ENCODE data around the gene HES4.

Gene HES4

GRCh38 chr1:969260-969855, 30.5 kb downstream of the HES4 start:
- H3K36me3 Mint-ChIP-seq (ENCODE audit: low read depth) = peaks cover 10% of the 10 kb centered on the region
- no peak overlapping the region for H3K4me3 Mint-ChIP-seq
- peaks cover 69% of the 10 kb centered on the region for H3K27me3 Mint-ChIP-seq
- H3K9me3 Mint-ChIP-seq = no peaks in the 10 kb centered on the region
- peaks cover 23% of the 10 kb centered on the region for H3K4me1 Mint-ChIP-seq (ENCODE audit: low read depth)
- intact Hi-C loops (cut with micrococcal nuclease) = no loop called here
- H3K27ac Mint-ChIP-seq = no peak overlapping the region

DNA sequence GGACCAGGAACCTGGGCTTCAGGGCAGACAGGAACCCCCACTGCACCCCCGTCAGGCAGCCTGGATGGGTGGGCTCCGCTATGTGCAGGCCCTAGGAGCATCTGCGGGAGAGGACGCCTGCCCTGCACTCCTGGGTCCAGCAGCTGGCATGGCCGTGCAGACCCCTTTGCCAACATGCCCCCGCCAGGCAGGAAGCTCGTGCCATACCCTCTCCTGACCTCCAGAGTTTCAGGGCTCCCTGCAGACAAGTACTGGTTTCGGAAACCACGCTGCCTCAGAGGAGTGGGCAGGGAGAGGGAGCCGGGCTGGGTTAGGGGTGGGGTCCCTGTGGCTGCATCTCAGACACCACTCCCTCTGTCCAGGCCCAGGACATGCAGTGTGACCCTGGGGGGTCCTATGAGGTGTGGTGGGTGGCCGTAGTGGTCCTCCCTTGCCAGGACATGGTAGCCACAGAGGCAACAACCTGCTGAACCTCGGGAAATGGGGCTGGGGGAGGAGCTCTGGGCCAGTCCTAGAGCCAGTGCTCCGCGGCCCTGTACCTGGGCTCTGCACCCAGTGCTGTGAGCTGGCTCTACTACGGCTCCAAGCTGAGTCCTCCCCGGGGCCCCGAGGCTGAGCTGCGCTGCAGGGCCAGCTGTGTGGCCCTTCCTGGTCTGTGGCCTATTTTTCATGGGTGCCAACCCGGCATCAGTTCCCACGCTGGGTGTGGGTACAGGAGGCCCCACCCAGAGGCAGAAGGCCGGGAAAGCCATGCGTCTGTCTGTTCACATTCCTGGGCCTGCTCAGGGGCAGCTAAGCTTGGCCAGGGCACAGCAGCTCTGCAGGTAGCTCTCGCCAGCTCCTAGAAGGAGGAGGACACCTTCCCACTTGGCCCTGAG, 32.2 kb downstream of the HES4 start:
- intact Hi-C loops (cut with micrococcal nuclease) = no loop called here
- peaks cover 23% of the 10 kb centered on the region for H3K4me1 Mint-ChIP-seq (ENCODE audit: low read depth)
- no peak overlapping the region for H3K4me3 Mint-ChIP-seq
- H3K27ac Mint-ChIP-seq = no peak overlapping the region
- peaks cover 27% of the 10 kb centered on the region for H3K36me3 Mint-ChIP-seq (ENCODE audit: low read depth)
- no peaks in the 10 kb centered on the region for H3K9me3 Mint-ChIP-seq
- H3K27me3 Mint-ChIP-seq = peaks cover 57% of the 10 kb centered on the region

DNA sequence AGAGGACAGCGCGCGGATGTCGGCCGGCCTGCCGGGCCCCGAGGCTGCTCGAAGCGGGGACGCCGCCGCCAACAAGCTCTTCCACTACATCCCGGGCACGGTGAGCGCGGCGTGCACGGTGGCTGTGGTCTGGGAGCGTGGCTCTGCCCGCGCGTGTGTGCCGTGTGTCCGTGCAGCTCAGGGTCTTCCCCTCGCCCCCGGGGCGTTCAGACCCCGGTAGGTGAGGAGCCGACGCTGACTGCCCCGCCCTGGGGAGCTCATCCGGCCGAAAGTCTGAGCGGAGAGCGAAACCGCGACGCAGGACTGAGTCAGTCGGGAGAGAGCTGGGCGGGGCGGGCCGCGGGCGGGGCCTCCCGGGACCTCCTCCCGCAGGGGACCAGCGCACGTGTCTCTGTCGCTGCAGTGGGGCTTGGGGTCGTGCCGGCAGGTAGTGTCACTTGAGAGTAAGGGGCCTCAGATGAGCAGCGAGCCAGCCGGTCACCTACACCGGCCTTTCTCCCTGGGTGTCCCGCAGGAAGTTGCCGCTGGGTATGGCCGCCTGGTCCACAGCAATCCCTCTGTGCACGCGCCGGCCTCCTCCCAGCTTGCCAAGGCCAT, 33.1 kb downstream of the HES4 start:
- Mint-ChIP-seq H3K4me1 (ENCODE audit: low read depth) (peaks cover 31% of the 10 kb centered on the region), H3K9me3 (no peaks in the 10 kb centered on the region), H3K36me3 (ENCODE audit: low read depth) (peaks cover 36% of the 10 kb centered on the region), H3K27ac (peak overlapping the region; percentile 37), H3K27me3 (peaks cover 53% of the 10 kb centered on the region), H3K4me3 (peak overlapping the region; percentile 88)
- intact Hi-C loops (cut with micrococcal nuclease) = no loop called here

DNA sequence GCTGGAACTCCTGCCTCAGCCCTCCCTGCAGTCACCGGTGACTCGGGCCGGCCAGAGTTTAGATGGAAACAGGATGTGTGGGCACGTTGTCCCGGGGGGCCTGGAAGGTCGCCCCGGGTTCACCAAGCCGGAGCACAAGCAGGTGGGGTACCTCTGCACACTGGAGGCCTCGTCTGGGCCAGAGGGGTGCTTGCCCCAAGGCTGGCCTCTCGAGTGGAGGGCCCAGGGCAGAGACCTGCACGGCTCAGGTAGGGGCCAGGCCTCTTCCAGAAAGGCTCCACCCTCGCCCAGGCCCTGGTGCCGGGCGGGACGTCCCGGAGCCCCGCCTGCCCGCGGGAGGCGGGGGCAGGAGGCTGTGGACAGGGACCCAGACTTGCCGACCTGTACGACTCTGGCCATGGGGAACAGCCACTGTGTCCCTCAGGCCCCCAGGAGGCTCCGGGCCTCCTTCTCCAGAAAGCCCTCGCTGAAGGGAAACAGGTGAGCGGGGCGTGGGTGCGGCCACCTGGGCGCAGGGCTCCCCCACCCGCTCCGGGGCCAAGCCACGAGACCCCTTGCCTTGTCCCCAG, 33.7 kb downstream of the HES4 start, which contains the start of gene PLEKHN1:
PLEKHN1 (plus strand) TSS at position 348 of the 569 bp plus-strand sequence; CDS start at position 398, 50 bp downstream.
- intact Hi-C loops (cut with micrococcal nuclease) = no loop called here

DNA sequence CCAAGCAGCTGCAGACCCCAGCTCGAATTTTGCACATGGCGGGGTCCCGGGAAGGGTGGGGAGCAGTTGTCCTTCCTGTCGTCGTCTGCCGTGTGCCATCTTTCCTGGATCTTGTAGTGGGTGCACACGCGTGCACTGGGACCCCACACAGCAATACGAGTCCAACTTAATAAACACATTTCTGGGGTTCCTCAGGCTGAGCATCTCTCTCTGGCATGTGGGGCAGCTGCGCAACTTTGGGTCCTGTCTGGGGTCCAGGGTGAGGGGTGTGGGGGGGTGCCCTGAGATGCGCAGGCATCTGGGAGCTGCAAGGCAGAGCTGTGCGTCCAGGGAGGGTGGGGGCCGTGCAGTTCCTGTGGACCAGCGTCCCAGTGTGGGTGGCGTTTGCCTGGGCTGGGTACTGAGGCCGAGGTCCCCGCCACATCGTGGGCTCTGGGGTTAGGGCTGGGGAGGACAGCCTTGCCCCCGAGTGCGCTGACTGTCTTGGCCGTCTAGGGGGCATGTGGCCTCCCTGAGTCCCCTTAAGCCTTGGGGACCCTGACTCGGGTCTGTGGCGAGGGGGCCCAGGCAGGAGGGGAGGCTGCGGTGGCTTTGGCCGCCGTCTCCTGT, 34.3 kb downstream of the HES4 start:
- Mint-ChIP-seq H3K36me3 (ENCODE audit: low read depth) (peaks cover 37% of the 10 kb centered on the region), H3K4me3 (peak overlapping the region; percentile 42), H3K27ac (no peak overlapping the region), H3K27me3 (peaks cover 49% of the 10 kb centered on the region), H3K9me3 (no peaks in the 10 kb centered on the region), H3K4me1 (ENCODE audit: low read depth) (peaks cover 36% of the 10 kb centered on the region)
- intact Hi-C loops (cut with micrococcal nuclease) = no loop called here

More for the DNA sequence above, 33.7 kb downstream of the HES4 start, which contains the start of gene PLEKHN1:
- Mint-ChIP-seq H3K27me3 (peaks cover 53% of the 10 kb centered on the region), H3K36me3 (ENCODE audit: low read depth) (peaks cover 37% of the 10 kb centered on the region), H3K9me3 (no peaks in the 10 kb centered on the region), H3K27ac (peak within 1 kb of the TSS; percentile 37), H3K4me1 (ENCODE audit: low read depth) (peaks cover 36% of the 10 kb centered on the region), H3K4me3 (peak within 1 kb of the TSS; percentile 88)

DNA sequence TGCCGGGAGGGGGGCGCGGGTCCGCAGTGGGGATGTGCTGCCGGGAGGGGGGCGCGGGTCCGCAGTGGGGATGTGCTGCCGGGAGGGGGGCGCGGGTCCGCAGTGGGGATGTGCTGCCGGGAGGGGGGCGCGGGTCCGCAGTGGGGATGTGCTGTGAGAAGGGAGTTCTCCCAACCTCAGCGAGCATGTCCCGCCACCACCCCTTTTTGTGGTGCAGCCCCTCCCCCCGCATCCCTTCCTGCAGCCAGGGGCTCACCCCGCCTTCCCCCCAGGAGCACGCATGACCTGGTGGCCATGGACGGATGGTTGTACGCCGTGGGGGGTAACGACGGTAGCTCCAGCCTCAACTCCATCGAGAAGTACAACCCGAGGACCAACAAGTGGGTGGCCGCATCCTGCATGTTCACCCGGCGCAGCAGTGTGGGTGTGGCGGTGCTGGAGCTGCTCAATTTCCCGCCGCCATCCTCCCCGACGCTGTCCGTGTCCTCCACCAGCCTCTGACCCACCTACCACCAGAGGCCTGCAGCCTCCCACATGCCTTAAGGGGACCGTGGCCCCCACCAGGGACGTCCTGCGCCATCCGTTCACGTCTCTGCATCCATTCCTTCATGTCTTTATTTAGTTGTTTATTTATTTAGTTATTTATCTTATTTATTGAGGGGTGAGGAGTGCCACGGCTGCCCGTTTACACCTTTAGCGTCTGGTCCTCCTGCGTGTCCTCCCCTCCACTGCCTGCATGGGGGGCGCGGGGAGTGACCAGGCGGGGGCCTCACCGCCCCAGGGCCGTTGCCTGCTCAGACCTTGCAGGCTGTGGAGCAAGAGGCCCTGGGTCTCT, 35.0 kb downstream of the HES4 start:
- Mint-ChIP-seq H3K27me3 (peaks cover 48% of the 10 kb centered on the region), H3K4me3 (no peak overlapping the region), H3K9me3 (no peaks in the 10 kb centered on the region), H3K4me1 (ENCODE audit: low read depth) (peaks cover 36% of the 10 kb centered on the region), H3K36me3 (ENCODE audit: low read depth) (peaks cover 37% of the 10 kb centered on the region), H3K27ac (no peak overlapping the region)
- intact Hi-C loops (cut with micrococcal nuclease) = no loop called here

DNA sequence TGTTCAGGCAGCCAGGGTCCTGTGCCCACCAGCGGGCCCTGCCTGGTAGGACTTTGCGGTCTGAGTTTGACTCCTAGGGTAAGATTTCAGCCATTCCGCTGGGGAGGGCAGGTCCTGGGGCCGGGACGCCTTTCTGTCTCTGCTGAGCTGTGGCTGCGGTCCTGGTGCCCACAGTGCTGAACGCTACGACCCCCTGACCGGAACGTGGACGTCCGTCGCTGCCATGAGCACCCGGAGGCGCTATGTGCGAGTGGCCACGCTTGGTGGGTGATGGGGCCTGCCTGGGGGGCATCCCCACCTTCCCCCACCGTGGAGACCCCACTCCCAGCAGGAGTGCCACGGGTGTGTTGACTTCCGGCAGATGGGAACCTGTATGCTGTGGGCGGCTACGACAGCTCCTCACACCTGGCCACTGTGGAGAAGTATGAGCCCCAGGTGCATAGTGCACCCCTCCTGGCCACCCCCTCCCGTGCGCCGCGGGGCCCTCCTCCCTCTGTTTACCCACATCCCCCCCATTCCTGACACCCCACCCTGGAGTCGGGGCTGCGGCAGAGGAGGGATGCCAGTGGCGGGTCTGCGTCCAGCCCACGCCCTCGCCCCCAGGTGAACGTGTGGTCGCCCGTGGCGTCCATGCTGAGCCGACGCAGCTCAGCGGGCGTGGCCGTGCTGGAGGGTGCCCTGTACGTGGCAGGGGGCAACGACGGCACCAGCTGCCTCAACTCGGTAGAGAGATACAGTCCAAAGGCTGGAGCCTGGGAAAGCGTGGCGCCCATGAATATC, 36.0 kb downstream of the HES4 start:
- H3K36me3 Mint-ChIP-seq (ENCODE audit: low read depth) = peaks cover 40% of the 10 kb centered on the region
- intact Hi-C loops (cut with micrococcal nuclease) = no loop called here
- no peaks in the 10 kb centered on the region for H3K9me3 Mint-ChIP-seq
- no peak overlapping the region for H3K4me3 Mint-ChIP-seq
- H3K27ac Mint-ChIP-seq = no peak overlapping the region
- H3K27me3 Mint-ChIP-seq = peaks cover 47% of the 10 kb centered on the region
- H3K4me1 Mint-ChIP-seq (ENCODE audit: low read depth) = peaks cover 36% of the 10 kb centered on the region

GRCh38 chr1:963301-963651, 36.6 kb downstream of the HES4 start:
- intact Hi-C loops (cut with micrococcal nuclease) = no loop called here
- H3K4me1 Mint-ChIP-seq (ENCODE audit: low read depth) = peaks cover 41% of the 10 kb centered on the region
- H3K36me3 Mint-ChIP-seq (ENCODE audit: low read depth) = peaks cover 46% of the 10 kb centered on the region
- no peak overlapping the region for H3K27ac Mint-ChIP-seq
- peaks cover 41% of the 10 kb centered on the region for H3K27me3 Mint-ChIP-seq
- H3K9me3 Mint-ChIP-seq = no peaks in the 10 kb centered on the region
- no peak overlapping the region for H3K4me3 Mint-ChIP-seq

GRCh38 chr1:962381-963300, 37.3 kb downstream of the HES4 start:
- intact Hi-C loops (cut with micrococcal nuclease) = no loop called here

GRCh38 chr1:961132-961669, 38.7 kb downstream of the HES4 start:
- H3K4me3 Mint-ChIP-seq = peak overlapping the region; percentile 64
- H3K36me3 Mint-ChIP-seq (ENCODE audit: low read depth) = peaks cover 65% of the 10 kb centered on the region
- H3K27ac Mint-ChIP-seq = no peak overlapping the region
- peaks cover 29% of the 10 kb centered on the region for H3K27me3 Mint-ChIP-seq
- peaks cover 53% of the 10 kb centered on the region for H3K4me1 Mint-ChIP-seq (ENCODE audit: low read depth)
- H3K9me3 Mint-ChIP-seq = no peaks in the 10 kb centered on the region
- intact Hi-C loops (cut with micrococcal nuclease) = no loop called here

More at GRCh38 chr1:962381-963300, 37.3 kb downstream of the HES4 start:
- H3K9me3 Mint-ChIP-seq = no peaks in the 10 kb centered on the region
- peaks cover 50% of the 10 kb centered on the region for H3K36me3 Mint-ChIP-seq (ENCODE audit: low read depth)
- peak overlapping the region; percentile 40 for H3K4me3 Mint-ChIP-seq
- no peak overlapping the region for H3K27ac Mint-ChIP-seq
- peaks cover 47% of the 10 kb centered on the region for H3K4me1 Mint-ChIP-seq (ENCODE audit: low read depth)
- H3K27me3 Mint-ChIP-seq = peaks cover 35% of the 10 kb centered on the region

GRCh38 chr1:960363-961131, 39.4 kb downstream of the HES4 start, which contains the start of gene KLHL17:
Gene KLHL17, plus strand, starts transcription at chr1:960584. Its CDS starts 110 bp downstream, at chr1:960694.
- Mint-ChIP-seq H3K4me1 (ENCODE audit: low read depth) (peaks cover 53% of the 10 kb centered on the region), H3K4me3 (peak within 1 kb of the TSS; percentile 94), H3K27me3 (peaks cover 27% of the 10 kb centered on the region), H3K36me3 (ENCODE audit: low read depth) (peaks cover 69% of the 10 kb centered on the region), H3K9me3 (no peaks in the 10 kb centered on the region), H3K27ac (peak within 1 kb of the TSS; percentile 85)
- intact Hi-C loops (cut with micrococcal nuclease) = no loop called here

All from dendritic cell treated with granulocyte-macrophage colony-stimulating factor and Interleukin-4, amounts not matched to agents 40 ng/mL and 50 ng/mL, for 4 days (primary cell).